NT2/D1 (cell line): ENCODE measurements around the gene FAM227B.
"Not testable (repeated sequence)": the region's sequence is repeated elsewhere in the genome, so short reads cannot be mapped to it uniquely, and the experiment has no call there.

Experiments used
- DNase-seq: peaks from one replicate; pipeline ENCODE4 v3.0.0-alpha.2; 2011; ENCODE audit warnings: low read depth, low spot score
- H3K27me3 ChIP-seq: 2 replicates; pipeline ENCODE4 v1.6.0; 2011; ENCODE audit warnings: mild to moderate bottlenecking; ENCODE audit not compliant: insufficient read length, insufficient read depth
- H3K36me3 ChIP-seq: 2 replicates; pipeline ENCODE4 v1.6.1; 2011; ENCODE audit warnings: mild to moderate bottlenecking, low read length, mixed read lengths; ENCODE audit not compliant: insufficient read depth, insufficient read length
- H3K4me1 ChIP-seq: 2 replicates; pipeline ENCODE4 v1.5.1; 2011; ENCODE audit not compliant: insufficient read depth, insufficient read length
- H3K4me3 ChIP-seq: 2 replicates; pipeline ENCODE4 v1.5.1; 2011; ENCODE audit warnings: low read depth; ENCODE audit not compliant: insufficient read length
- H3K9ac ChIP-seq: 2 replicates; pipeline ENCODE4 v1.6.0; 2011; ENCODE audit warnings: low read depth; ENCODE audit not compliant: insufficient read length
- H3K9me3 ChIP-seq: 2 replicates; pipeline ENCODE4 v1.5.1; 2011; ENCODE audit warnings: mild to moderate bottlenecking, low read length; ENCODE audit not compliant: insufficient read depth
- SUZ12 ChIP-seq: IDR thresholded peaks from 2 replicates; pipeline ENCODE4 v1.6.1; 2011; ENCODE audit not compliant: insufficient read length, insufficient read depth; ENCODE audit errors: extremely low read depth
- YY1 ChIP-seq: IDR thresholded peaks from 2 replicates; pipeline ENCODE4 v1.6.1; 2011; ENCODE audit not compliant: insufficient read length, insufficient read depth
- ZNF274 ChIP-seq: IDR thresholded peaks from 2 replicates; pipeline ENCODE4 v1.6.1; 2011; ENCODE audit warnings: mild to moderate bottlenecking, low read depth, low read length

FAM227B gene

GRCh38 chr15:49610157-49610918 lies 10.3 kb downstream of the FAM227B start:
- Histone ChIP-seq H3K36me3 (no peaks in the 10 kb centered on the region), H3K4me3 (no peak overlapping the region), H3K27me3 (no peaks in the 10 kb centered on the region), H3K9ac (no peak overlapping the region), H3K4me1 (no peaks in the 10 kb centered on the region), H3K9me3 (peaks cover 6% of the 10 kb centered on the region; the same call in 1 of the 2 replicates)
- TF ChIP-seq ZNF274 (no peak), YY1 (no peak), SUZ12 (no peak)
- DNase-seq, result no peak

- Histone ChIP-seq H3K36me3 (no peaks in the 10 kb centered on the region), H3K27me3 (no peaks in the 10 kb centered on the region), H3K9me3 (no peaks in the 10 kb centered on the region), H3K4me3 (no peak overlapping the region), H3K9ac (no peak overlapping the region), H3K4me1 (no peaks in the 10 kb centered on the region)
- TF ChIP-seq YY1 (no peak), SUZ12 (no peak), ZNF274 (no peak)
- no peak for DNase-seq
Measured at GRCh38 chr15:49606594-49606993, 14.0 kb downstream of the FAM227B start.

- H3K9ac ChIP-seq, result no peak overlapping the region
- DNase-seq, result no peak
- no peaks in the 10 kb centered on the region for H3K4me1 ChIP-seq
- H3K9me3 ChIP-seq, result no peaks in the 10 kb centered on the region
- no peaks in the 10 kb centered on the region for H3K27me3 ChIP-seq
- TF ChIP-seq SUZ12 (no peak), YY1 (no peak), ZNF274 (no peak)
- no peak overlapping the region for H3K4me3 ChIP-seq
- no peaks in the 10 kb centered on the region for H3K36me3 ChIP-seq
Measured at GRCh38 chr15:49605588-49605987, 15.0 kb downstream of the FAM227B start.

- Histone ChIP-seq H3K9ac (no peak overlapping the region), H3K9me3 (no peaks in the 10 kb centered on the region), H3K4me1 (no peaks in the 10 kb centered on the region), H3K4me3 (no peak overlapping the region), H3K36me3 (no peaks in the 10 kb centered on the region), H3K27me3 (no peaks in the 10 kb centered on the region)
- no peak for TF ChIP-seq ZNF274
- no peak for TF ChIP-seq YY1
- no peak for TF ChIP-seq SUZ12
- DNase-seq, result no peak
Measured at GRCh38 chr15:49604625-49605409, 15.8 kb downstream of the FAM227B start.

- H3K36me3 ChIP-seq, H3K9me3 ChIP-seq, H3K4me3 ChIP-seq, H3K27me3 ChIP-seq, H3K4me1 ChIP-seq, DNase-seq, H3K9ac ChIP-seq: not testable (repeated sequence)
Measured at GRCh38 chr15:49592829-49593316, 27.7 kb downstream of the FAM227B start.

GRCh38 chr15:49589030-49589429 lies 31.6 kb downstream of the FAM227B start:
- Histone ChIP-seq H3K9ac (no peak overlapping the region), H3K4me3 (no peak overlapping the region), H3K9me3 (no peaks in the 10 kb centered on the region), H3K36me3 (no peaks in the 10 kb centered on the region), H3K4me1 (no peaks in the 10 kb centered on the region), H3K27me3 (no peaks in the 10 kb centered on the region)
- no peak for DNase-seq
- no peak for TF ChIP-seq SUZ12
- no peak for TF ChIP-seq ZNF274
- TF ChIP-seq YY1, result no peak

GRCh38 chr15:49573421-49573820 lies 47.2 kb downstream of the FAM227B start:
- Histone ChIP-seq H3K4me3 (no peak overlapping the region), H3K4me1 (no peaks in the 10 kb centered on the region), H3K9ac (no peak overlapping the region), H3K36me3 (no peaks in the 10 kb centered on the region), H3K27me3 (no peaks in the 10 kb centered on the region), H3K9me3 (no peaks in the 10 kb centered on the region)
- DNase-seq, result no peak
- no peak for TF ChIP-seq SUZ12
- no peak for TF ChIP-seq YY1
- no peak for TF ChIP-seq ZNF274
